ENCODE results near the gene MTMR10. TPM values are rescaled to one million over a fixed set of nuclear protein-coding genes. Genes with fewer than 3 reads are reported as not detected.

The MTMR10 gene
- total RNA-seq, 1 experiment from 2014 or later, result 7.6 TPM

DNA sequence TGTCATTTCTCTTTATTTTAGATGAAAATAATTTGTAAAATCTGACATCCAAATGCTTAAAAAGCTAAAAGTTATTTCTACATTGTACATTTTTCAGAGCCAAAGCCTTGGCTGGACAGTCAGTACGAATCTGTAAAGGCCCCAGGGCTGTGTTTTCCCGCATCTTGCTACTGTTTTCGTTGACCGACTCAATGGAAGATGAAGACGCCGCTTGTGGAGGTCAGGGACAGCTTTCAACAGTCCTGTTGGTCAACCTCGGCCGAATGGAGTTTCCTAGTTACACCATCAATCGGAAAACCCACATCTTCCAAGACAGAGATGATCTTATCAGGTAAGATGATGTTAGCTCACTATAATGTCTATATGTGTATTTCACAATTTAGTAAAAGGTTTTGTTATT lies 77.7 kb downstream of the MTMR10 start:
- H3K4me2 ChIP-seq (ENCODE audit: low read length), result no peak overlapping the region
- DNase-seq (no peak), ATAC-seq (no peak)
- TF ChIP-seq EZH2 (IDR thresholded peaks at IDR 0.05; ENCODE audit: low read length, unreplicated experiment), result no peak
- TF ChIP-seq EZH2phosphoT487 (IDR thresholded peaks at IDR 0.05; ENCODE audit: borderline replicate concordance, low read length), result no peak
- TF ChIP-seq, protein P1, sequence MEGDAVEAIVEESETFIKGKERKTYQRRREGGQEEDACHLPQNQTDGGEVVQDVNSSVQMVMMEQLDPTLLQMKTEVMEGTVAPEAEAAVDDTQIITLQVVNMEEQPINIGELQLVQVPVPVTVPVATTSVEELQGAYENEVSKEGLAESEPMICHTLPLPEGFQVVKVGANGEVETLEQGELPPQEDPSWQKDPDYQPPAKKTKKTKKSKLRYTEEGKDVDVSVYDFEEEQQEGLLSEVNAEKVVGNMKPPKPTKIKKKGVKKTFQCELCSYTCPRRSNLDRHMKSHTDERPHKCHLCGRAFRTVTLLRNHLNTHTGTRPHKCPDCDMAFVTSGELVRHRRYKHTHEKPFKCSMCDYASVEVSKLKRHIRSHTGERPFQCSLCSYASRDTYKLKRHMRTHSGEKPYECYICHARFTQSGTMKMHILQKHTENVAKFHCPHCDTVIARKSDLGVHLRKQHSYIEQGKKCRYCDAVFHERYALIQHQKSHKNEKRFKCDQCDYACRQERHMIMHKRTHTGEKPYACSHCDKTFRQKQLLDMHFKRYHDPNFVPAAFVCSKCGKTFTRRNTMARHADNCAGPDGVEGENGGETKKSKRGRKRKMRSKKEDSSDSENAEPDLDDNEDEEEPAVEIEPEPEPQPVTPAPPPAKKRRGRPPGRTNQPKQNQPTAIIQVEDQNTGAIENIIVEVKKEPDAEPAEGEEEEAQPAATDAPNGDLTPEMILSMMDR (conservative IDR thresholded peaks at IDR 0.05; ENCODE audit: low read depth, low read length), result no peak
- H3K9me2 ChIP-seq (replicated peaks; ENCODE audit: low read length), result no peaks in the 10 kb centered on the region
- ChIA-PET CTCF (no interaction called here), POLR2A (ENCODE audit: unreplicated experiment) (no interaction called here)
- no peaks in the 10 kb centered on the region for H3K9me3 ChIP-seq (ENCODE audit: low read length)
- no peak overlapping the region for H3K27ac ChIP-seq (ENCODE audit: low read length)
- no peaks in the 10 kb centered on the region for H3K27me3 ChIP-seq (ENCODE audit: low read length)
- no peaks in the 10 kb centered on the region for H4K20me1 ChIP-seq (ENCODE audit: low read length)
- H2AFZ ChIP-seq (ENCODE audit: low read length), result no peak overlapping the region
- H3K4me1 ChIP-seq (ENCODE audit: insufficient read depth, low read length), result no peaks in the 10 kb centered on the region
- no peak overlapping the region for H3K9ac ChIP-seq (ENCODE audit: low read length)
- no peak overlapping the region for H3K4me3 ChIP-seq (ENCODE audit: low read length)
- no peaks in the 10 kb centered on the region for H3F3A ChIP-seq (ENCODE audit: low read length, unreplicated experiment)
- intact Hi-C loops (cut with micrococcal nuclease), result no loop called here
- no TSS peak for BruUV-seq (replicated peaks)
- H3K36me3 ChIP-seq (ENCODE audit: low read depth, low read length), result peaks cover 27% of the 10 kb centered on the region; the same call in 1 of the 2 replicates
- no peaks in the 10 kb centered on the region for H3K79me2 ChIP-seq (ENCODE audit: low read length)

DNA sequence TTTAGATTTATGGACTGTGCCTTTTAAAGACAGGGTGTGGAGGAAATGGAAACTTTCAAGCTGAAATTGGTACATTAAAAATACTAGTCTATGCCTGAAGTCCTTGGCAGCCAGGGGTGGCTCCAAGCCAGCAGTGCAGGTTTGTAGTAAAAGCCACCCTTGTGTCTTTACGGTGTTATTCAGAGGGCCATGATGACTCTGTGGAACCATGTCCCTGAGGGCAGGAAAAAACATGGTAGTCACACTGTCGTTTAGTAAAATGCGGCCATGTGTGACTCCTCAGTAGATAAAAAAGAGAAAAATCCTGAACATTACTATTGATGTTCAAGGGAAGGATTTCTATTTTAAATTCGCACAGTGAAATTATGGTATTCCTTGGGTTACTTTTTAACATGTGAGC lies 85.1 kb downstream of the MTMR10 start:
- Histone ChIP-seq H3K4me2 (ENCODE audit: low read length) (no peak overlapping the region), H3K36me3 (ENCODE audit: low read depth, low read length) (peaks cover 2% of the 10 kb centered on the region; the same call in 1 of the 2 replicates), H3K9me3 (ENCODE audit: low read length) (no peaks in the 10 kb centered on the region), H3K27ac (ENCODE audit: low read length) (no peak overlapping the region), H3K27me3 (ENCODE audit: low read length) (no peaks in the 10 kb centered on the region), H3K4me3 (ENCODE audit: low read length) (no peak overlapping the region), H3K79me2 (ENCODE audit: low read length) (no peaks in the 10 kb centered on the region), H2AFZ (ENCODE audit: low read length) (no peak overlapping the region), H4K20me1 (ENCODE audit: low read length) (no peaks in the 10 kb centered on the region), H3F3A (ENCODE audit: low read length, unreplicated experiment) (no peaks in the 10 kb centered on the region), H3K4me1 (ENCODE audit: insufficient read depth, low read length) (peaks cover 10% of the 10 kb centered on the region; the same call in 1 of the 2 replicates), H3K9me2 (replicated peaks; ENCODE audit: low read length) (no peaks in the 10 kb centered on the region), H3K9ac (ENCODE audit: low read length) (no peak overlapping the region)
- no peak for TF ChIP-seq EZH2 (IDR thresholded peaks at IDR 0.05; ENCODE audit: low read length, unreplicated experiment)
- TF ChIP-seq, protein P1 (conservative IDR thresholded peaks at IDR 0.05; ENCODE audit: low read depth, low read length), result no peak
- no peak for TF ChIP-seq EZH2phosphoT487 (IDR thresholded peaks at IDR 0.05; ENCODE audit: borderline replicate concordance, low read length)
- no TSS peak for BruUV-seq (replicated peaks)
- DNase-seq, result no peak
- CTCF ChIA-PET, result no interaction called here
- POLR2A ChIA-PET (ENCODE audit: unreplicated experiment), result no interaction called here
- no peak for ATAC-seq
- intact Hi-C loops (cut with micrococcal nuclease), result loop anchor here (10.0 kb wide), 1 partner anchor 252 kb away; no protein-coding TSS in a partner anchor

DNA sequence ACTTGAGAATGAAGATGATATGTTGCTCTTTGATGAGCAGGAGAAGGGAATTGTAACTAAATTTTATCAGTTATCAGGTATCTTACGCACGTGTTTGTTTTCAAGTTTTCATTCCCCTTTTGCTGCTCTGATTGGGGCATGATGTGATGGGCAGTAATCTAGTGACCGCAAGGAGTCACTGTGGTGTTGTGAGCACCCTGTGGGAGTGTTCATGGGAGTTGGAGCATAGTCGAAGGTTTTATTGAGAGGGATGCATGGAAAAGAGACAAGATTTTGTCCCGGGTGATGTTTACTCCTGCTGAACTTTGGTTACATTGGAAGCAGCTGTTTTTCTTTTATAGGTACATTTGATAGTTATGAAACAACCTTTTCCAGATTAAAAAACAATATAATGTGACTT lies 85.6 kb downstream of the MTMR10 start:
- H3K9me2 ChIP-seq (replicated peaks; ENCODE audit: low read length), result no peaks in the 10 kb centered on the region
- CTCF ChIA-PET, result no interaction called here
- intact Hi-C loops (cut with micrococcal nuclease), result loop anchor here (10.0 kb wide), 1 partner anchor 251 kb away; no protein-coding TSS in a partner anchor
- H3K4me2 ChIP-seq (ENCODE audit: low read length), result no peak overlapping the region
- no peaks in the 10 kb centered on the region for H4K20me1 ChIP-seq (ENCODE audit: low read length)
- no TSS peak for BruUV-seq (replicated peaks)
- H3K79me2 ChIP-seq (ENCODE audit: low read length), result no peaks in the 10 kb centered on the region
- H3K9me3 ChIP-seq (ENCODE audit: low read length), result no peaks in the 10 kb centered on the region
- peaks cover 2% of the 10 kb centered on the region; the same call in 1 of the 2 replicates for H3K36me3 ChIP-seq (ENCODE audit: low read depth, low read length)
- H3K4me1 ChIP-seq (ENCODE audit: insufficient read depth, low read length), result peaks cover 10% of the 10 kb centered on the region; the same call in 1 of the 2 replicates
- no peak overlapping the region for H3K27ac ChIP-seq (ENCODE audit: low read length)
- TF ChIP-seq EZH2phosphoT487 (IDR thresholded peaks at IDR 0.05; ENCODE audit: borderline replicate concordance, low read length), result no peak
- TF ChIP-seq, protein P1 (conservative IDR thresholded peaks at IDR 0.05; ENCODE audit: low read depth, low read length), result peak; percentile 53
- no peaks in the 10 kb centered on the region for H3K27me3 ChIP-seq (ENCODE audit: low read length)
- ATAC-seq, result no peak
- no peaks in the 10 kb centered on the region for H3F3A ChIP-seq (ENCODE audit: low read length, unreplicated experiment)
- H3K4me3 ChIP-seq (ENCODE audit: low read length), result no peak overlapping the region
- no peak overlapping the region for H3K9ac ChIP-seq (ENCODE audit: low read length)
- peak; percentile 23 for DNase-seq
- POLR2A ChIA-PET (ENCODE audit: unreplicated experiment), result no interaction called here
- H2AFZ ChIP-seq (ENCODE audit: low read length), result no peak overlapping the region

Data from PC-3 (cell line).